ENCODE measurements around the gene PPIP5K2.
"Not testable (repeated sequence)": the region's sequence is repeated elsewhere in the genome, so short reads cannot be mapped to it uniquely, and the experiment has no call there.

Gene PPIP5K2

DNA sequence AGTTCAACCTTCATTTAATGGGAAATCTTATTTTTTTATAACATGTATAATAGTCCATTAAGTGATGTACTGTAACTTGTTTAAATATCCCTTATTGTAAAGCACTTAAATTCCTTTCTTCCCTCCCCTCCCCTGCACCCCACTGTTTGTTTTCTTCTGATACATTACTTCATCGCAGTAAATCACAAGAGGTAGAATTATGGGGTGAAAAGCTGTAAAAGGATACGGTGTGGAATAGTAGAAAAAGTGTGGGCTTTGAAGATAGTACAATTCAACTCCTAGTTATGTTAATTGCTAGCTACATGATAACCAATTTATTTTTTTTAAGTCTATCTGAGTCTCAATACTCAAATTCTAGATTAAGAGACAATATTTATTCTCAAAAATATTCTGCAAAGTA lies 96.6 kb downstream of the PPIP5K2 start:
- no peaks in the 10 kb centered on the region for H3K79me2 ChIP-seq (ENCODE audit: insufficient read depth, low read depth)
- H3K4me1 ChIP-seq (ENCODE audit: low read depth, poor library complexity, severe bottlenecking): peaks cover 10% of the 10 kb centered on the region
- no peak overlapping the region for H2AFZ ChIP-seq (ENCODE audit: low read depth)
- H4K20me1 ChIP-seq (ENCODE audit: insufficient read depth): no peaks in the 10 kb centered on the region
- H3K9ac ChIP-seq: no peak overlapping the region
- H3K27ac ChIP-seq: no peak overlapping the region
- no peak overlapping the region for H3K4me2 ChIP-seq
- no peak overlapping the region for H3K4me3 ChIP-seq (IDR thresholded peaks at IDR 0.05; ENCODE audit: insufficient read depth, low read depth, low read length)
- H3K36me3 ChIP-seq (ENCODE audit: insufficient read depth): no peaks in the 10 kb centered on the region
- H3K27me3 ChIP-seq (ENCODE audit: insufficient read depth, low read depth): no peaks in the 10 kb centered on the region
- TF ChIP-seq, protein P1, sequence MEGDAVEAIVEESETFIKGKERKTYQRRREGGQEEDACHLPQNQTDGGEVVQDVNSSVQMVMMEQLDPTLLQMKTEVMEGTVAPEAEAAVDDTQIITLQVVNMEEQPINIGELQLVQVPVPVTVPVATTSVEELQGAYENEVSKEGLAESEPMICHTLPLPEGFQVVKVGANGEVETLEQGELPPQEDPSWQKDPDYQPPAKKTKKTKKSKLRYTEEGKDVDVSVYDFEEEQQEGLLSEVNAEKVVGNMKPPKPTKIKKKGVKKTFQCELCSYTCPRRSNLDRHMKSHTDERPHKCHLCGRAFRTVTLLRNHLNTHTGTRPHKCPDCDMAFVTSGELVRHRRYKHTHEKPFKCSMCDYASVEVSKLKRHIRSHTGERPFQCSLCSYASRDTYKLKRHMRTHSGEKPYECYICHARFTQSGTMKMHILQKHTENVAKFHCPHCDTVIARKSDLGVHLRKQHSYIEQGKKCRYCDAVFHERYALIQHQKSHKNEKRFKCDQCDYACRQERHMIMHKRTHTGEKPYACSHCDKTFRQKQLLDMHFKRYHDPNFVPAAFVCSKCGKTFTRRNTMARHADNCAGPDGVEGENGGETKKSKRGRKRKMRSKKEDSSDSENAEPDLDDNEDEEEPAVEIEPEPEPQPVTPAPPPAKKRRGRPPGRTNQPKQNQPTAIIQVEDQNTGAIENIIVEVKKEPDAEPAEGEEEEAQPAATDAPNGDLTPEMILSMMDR (conservative IDR thresholded peaks at IDR 0.05; ENCODE audit: low read depth, low read length): no peak

DNA sequence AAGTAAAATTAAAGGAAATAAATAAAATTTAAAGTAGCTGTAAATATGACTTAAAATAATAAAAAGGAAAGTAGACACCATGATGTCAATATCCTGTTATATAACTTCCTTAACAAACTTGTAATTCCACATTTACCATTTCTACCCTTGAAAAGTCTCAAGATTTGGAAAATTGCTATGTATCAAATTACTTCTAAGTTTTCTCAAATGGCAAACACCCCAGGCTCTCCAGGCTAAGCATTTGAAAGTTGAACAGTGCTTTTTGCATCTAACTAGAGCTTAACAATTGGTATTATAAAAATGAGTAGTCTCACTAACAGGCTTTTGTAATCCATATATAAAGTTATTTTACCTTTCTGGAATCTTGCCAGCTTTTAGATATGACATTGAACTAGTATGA lies 97.0 kb downstream of the PPIP5K2 start:
- H4K20me1 ChIP-seq (ENCODE audit: insufficient read depth): no peaks in the 10 kb centered on the region
- TF ChIP-seq, protein P1 (conservative IDR thresholded peaks at IDR 0.05; ENCODE audit: low read depth, low read length): no peak
- no peak overlapping the region for H3K9ac ChIP-seq
- H3K79me2 ChIP-seq (ENCODE audit: insufficient read depth, low read depth): no peaks in the 10 kb centered on the region
- no peaks in the 10 kb centered on the region for H3K36me3 ChIP-seq (ENCODE audit: insufficient read depth)
- no peak overlapping the region for H3K4me2 ChIP-seq
- H3K27me3 ChIP-seq (ENCODE audit: insufficient read depth, low read depth): no peaks in the 10 kb centered on the region
- no peak overlapping the region for H3K4me3 ChIP-seq (IDR thresholded peaks at IDR 0.05; ENCODE audit: insufficient read depth, low read depth, low read length)
- H2AFZ ChIP-seq (ENCODE audit: low read depth): no peak overlapping the region
- H3K27ac ChIP-seq: no peak overlapping the region
- peaks cover 6% of the 10 kb centered on the region for H3K4me1 ChIP-seq (ENCODE audit: low read depth, poor library complexity, severe bottlenecking)

DNA sequence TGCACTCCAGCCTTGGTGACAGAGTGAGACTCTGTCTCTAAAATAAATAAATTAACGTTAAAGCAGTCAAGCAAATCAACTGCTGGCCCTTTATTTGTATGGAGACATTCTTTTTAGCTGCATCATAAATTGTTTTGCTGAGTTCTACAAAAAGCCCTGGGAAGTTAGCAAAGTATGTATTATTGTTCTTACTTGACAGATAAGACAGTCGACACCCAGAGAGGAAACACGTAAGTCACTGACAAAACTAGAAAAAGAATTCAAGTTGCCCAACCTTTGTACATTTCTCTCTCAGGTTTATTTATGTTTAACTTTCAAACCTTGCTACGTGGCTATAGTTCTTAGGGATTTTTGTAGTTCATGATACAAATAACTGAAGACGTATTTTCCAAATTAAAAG lies 98.1 kb downstream of the PPIP5K2 start:
- H3K4me3 ChIP-seq (IDR thresholded peaks at IDR 0.05; ENCODE audit: insufficient read depth, low read depth, low read length): no peak overlapping the region
- H3K36me3 ChIP-seq (ENCODE audit: insufficient read depth): no peaks in the 10 kb centered on the region
- no peaks in the 10 kb centered on the region for H3K79me2 ChIP-seq (ENCODE audit: insufficient read depth, low read depth)
- H2AFZ ChIP-seq (ENCODE audit: low read depth): no peak overlapping the region
- no peaks in the 10 kb centered on the region for H3K4me1 ChIP-seq (ENCODE audit: low read depth, poor library complexity, severe bottlenecking)
- TF ChIP-seq, protein P1 (conservative IDR thresholded peaks at IDR 0.05; ENCODE audit: low read depth, low read length): no peak
- H4K20me1 ChIP-seq (ENCODE audit: insufficient read depth): no peaks in the 10 kb centered on the region
- H3K4me2 ChIP-seq: no peak overlapping the region
- no peak overlapping the region for H3K27ac ChIP-seq
- no peak overlapping the region for H3K9ac ChIP-seq
- no peaks in the 10 kb centered on the region for H3K27me3 ChIP-seq (ENCODE audit: insufficient read depth, low read depth)

- not testable (repeated sequence) for H3K4me1 ChIP-seq (ENCODE audit: low read depth, poor library complexity, severe bottlenecking); H3K4me2 ChIP-seq; H4K20me1 ChIP-seq (ENCODE audit: insufficient read depth); H3K4me3 ChIP-seq (IDR thresholded peaks at IDR 0.05; ENCODE audit: insufficient read depth, low read depth, low read length); H3K27me3 ChIP-seq (ENCODE audit: insufficient read depth, low read depth); H3K79me2 ChIP-seq (ENCODE audit: insufficient read depth, low read depth); H3K27ac ChIP-seq; H3K36me3 ChIP-seq (ENCODE audit: insufficient read depth); H2AFZ ChIP-seq (ENCODE audit: low read depth); H3K9ac ChIP-seq
Measured at GRCh38 chr5:103219074-103219473, 99.0 kb downstream of the PPIP5K2 start.

DNA sequence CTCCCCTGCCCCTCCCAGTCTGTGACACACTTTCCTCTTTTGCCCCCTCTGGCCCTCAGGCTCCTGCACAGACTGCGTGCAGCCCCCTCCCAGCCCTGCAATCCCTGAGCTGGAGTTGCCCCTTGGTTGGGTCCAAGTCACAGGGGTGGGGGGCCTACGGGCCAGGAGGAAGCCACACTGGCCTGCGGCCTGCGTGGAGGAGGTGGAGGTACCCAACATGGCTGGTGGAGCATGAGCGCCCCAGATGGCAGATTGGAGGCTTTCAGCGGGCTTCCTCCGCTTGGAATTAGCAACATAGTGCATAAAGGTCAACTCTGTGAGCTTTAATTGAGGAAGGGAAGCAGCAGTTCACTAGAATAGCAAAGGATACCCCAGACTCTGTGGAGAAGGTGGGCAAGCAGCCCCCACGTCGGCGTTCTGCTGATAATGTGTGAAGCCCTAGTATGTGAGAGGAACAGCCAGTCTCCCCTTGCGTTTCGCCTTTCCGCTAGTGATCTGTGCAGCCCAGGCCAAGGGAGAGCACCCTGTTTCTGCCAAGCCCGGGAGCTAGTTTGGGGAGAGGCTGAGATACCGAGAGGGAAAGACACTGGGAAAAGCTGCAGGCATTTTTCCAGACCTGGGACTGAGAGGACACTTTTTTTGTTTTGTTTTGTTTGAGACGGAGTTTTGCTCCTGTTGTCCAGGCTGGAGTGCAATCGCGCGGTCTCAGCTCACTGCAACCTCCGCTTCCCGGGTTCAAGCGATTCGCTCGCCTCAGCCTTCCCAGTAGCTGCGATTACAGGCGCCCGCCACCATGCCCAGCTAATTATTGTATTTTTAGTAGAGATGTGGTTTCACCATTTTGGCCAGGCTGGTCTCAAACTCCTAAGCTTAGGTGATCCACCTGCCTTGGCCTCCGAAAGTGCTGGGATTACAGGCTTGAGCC lies 103.2 kb downstream of the PPIP5K2 start:
- Histone ChIP-seq H3K27me3 (ENCODE audit: insufficient read depth, low read depth) (no peaks in the 10 kb centered on the region), H3K27ac (no peak overlapping the region), H3K79me2 (ENCODE audit: insufficient read depth, low read depth) (no peaks in the 10 kb centered on the region), H3K4me2 (no peak overlapping the region), H3K4me1 (ENCODE audit: low read depth, poor library complexity, severe bottlenecking) (peaks cover 12% of the 10 kb centered on the region), H3K9ac (no peak overlapping the region), H3K4me3 (IDR thresholded peaks at IDR 0.05; ENCODE audit: insufficient read depth, low read depth, low read length) (no peak overlapping the region), H4K20me1 (ENCODE audit: insufficient read depth) (no peaks in the 10 kb centered on the region), H2AFZ (ENCODE audit: low read depth) (no peak overlapping the region), H3K36me3 (ENCODE audit: insufficient read depth) (no peaks in the 10 kb centered on the region)
- TF ChIP-seq, protein P1 (conservative IDR thresholded peaks at IDR 0.05; ENCODE audit: low read depth, low read length): no peak

Measured in KMS-11 (cell line).